Smooth muscle cell of trachea (primary cell): ENCODE results near the gene BFSP2. TPM values are rescaled to one million over a fixed set of nuclear protein-coding genes. Genes with fewer than 3 reads are reported as not detected.

Experiments
- total RNA-seq: library from RNA; depleted of rRNA; stranded (reverse); fragments of >200 nt; gene quantifications from 2 replicates; pipeline ENCODE4 v1.2.1, GENCODE V29; 2014

The BFSP2 gene, protein sequence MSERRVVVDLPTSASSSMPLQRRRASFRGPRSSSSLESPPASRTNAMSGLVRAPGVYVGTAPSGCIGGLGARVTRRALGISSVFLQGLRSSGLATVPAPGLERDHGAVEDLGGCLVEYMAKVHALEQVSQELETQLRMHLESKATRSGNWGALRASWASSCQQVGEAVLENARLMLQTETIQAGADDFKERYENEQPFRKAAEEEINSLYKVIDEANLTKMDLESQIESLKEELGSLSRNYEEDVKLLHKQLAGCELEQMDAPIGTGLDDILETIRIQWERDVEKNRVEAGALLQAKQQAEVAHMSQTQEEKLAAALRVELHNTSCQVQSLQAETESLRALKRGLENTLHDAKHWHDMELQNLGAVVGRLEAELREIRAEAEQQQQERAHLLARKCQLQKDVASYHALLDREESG
- not detected in 2 replicates for total RNA-seq

DNA sequence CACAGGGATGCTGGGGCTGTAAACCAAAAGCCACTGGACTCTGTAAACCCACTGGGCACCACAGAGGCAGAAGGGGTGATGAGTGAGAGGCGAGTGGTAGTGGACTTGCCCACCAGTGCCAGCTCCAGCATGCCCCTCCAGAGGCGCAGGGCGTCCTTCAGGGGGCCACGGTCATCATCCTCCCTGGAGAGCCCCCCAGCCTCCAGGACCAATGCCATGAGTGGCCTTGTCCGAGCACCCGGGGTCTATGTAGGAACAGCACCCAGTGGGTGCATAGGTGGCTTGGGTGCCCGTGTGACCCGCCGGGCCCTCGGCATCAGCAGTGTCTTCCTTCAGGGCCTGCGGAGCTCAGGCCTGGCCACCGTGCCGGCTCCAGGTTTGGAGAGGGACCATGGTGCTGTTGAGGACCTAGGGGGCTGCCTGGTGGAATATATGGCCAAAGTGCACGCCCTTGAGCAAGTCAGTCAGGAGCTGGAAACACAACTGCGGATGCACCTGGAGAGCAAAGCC, at the start of gene BFSP2:
Gene BFSP2, plus strand, starts transcription at position 51 of the 510 bp plus-strand sequence. Its CDS starts 28 bp downstream, at position 79.

Other genes with a start within 250 kb of the BFSP2 start
- gene CDV3, start 173.6 kb downstream of the BFSP2 start, total RNA-seq: 147 and 175 TPM in 2 replicates